C4-2B (cell line): ENCODE measurements around the gene USB1.

Experiments used
- CTCF ChIP-seq: fragments of 450-650 bp; conservative IDR thresholded peaks from 2 replicates; pipeline ENCODE4 v1.5.1; 2017; ENCODE audit warnings: mild to moderate bottlenecking
- ZFX ChIP-seq: fragments of 450-650 bp; IDR thresholded peaks from 2 replicates; pipeline ENCODE4 v1.6.1; 2017

DNA sequence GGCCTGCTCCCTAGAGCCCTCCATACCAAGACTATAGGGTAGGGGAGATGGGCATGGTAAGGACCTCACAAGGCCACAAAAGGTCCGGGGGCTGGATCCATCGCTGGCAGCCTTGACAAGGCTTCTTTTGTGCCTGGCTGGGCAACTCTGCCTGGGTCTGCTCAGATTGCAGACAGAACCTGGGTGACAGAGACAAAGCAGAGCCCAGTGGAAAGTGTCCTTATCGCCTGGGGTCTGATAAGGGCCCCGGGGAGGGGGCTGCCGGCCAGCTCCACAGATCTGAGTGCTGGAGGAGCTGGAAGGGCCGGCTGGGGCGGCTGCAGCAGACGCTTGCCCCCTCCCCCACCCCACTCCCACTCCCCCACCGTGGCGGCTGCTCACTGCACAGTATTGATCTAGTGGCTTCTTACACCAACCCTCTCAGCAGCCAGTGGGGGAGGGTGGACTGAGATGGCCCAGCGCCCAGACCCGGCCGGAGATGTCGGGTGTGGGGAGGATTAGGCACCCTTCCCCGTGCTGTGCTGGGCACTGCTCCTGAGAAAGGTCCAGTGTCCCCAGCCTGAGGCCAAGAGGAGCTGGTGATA is 31.6 kb downstream of the USB1 start:
- TF ChIP-seq CTCF (no peak), ZFX (no peak)
